Measurements from ENCODE around the gene PLEKHO1.

GRCh38 chr1:150192012-150192411 lies 42.3 kb downstream of the PLEKHO1 start:
- TF ChIP-seq CTCF (conservative IDR thresholded peaks at IDR 0.05; ENCODE audit: low read depth, low read length), result no peak
- TF ChIP-seq EZH2 (IDR thresholded peaks at IDR 0.05; ENCODE audit: borderline replicate concordance, low read depth, low read length, poor library complexity, severe bottlenecking), result no peak
